ENCODE data around the gene SFR1.

The SFR1 gene

DNA sequence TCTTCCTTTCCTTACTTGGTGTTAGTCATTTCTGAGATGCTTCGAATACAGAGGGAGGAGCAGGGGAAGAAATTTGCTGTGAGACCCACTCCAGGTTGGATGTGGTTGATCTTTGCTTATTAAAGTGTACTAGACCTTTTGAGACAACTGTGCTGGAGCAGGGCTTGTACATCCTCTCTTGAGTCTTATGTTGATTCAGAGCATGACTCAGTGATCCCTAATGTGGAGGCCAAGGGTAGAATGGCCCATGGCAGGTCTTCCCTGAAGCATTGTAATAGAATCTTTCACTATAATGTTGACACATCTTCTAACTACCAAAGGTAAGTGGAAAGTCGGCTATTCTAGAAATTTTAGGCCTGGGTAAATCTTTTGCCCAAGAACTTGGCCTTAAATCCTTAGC is 17.0 kb upstream of the SFR1 start:
- DNase-seq (ENCODE audit: low read depth, low spot score) = no peak

DNA sequence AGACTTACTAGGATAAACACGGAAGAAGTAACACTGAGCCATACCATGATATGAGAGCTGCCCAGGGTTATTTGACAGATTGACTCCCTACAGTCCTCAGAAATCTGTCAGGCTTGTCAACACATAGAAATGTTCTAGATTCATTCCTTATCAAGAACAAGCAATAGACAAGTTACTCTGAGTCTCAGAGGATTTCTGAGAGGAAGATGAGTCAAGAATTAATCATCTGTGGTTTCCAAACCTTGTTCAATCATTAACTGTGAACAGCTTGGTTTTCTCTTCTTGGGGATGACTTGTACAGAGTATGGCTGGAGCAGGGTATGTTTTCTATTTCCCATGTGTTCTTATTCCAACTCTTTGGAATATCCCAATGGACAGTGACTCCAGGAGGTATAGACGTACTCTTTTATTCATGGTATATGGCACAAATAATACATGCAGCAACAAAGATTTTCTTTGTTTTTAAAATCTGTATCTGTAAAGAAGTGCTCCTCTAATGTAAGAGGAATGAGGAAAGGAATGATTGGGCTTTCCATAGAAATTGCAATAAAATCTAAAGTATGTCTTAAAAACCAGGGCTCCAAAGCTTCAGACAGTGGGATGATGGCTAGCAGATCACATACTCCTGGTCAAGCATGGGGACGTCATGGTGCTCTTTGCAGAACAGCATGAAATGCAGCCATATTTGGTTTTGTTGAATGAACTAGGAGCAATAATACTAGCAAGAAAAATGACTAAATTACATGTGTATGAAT is 11.9 kb upstream of the SFR1 start:
- DNase-seq (ENCODE audit: low read depth, low spot score) = no peak

DNA sequence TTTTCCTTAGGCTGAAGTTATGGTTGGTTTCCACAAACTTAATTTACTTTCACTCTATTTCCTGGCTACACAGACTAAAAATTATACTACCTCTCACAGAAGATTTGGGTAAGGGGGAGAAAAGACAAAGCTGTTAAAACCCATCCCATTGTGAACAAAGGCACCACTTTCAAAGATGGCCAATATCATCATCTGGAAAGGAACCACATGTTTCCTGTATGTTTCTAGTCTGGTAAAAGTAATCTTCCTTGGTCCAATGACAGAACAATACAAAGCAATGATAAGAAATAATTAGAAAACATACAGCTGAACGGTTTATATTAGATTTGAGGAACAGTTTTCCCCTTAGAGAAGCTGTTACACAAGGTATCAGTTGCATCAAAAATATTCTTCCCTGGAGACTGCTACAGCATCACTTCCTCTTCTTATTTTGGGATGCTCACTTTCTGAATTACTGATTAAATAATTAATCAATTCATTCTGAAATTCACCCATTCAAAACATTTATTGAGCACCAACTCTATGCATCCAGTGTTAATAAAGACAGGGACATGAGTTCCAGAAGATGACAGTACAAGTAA is 8.5 kb upstream of the SFR1 start:
- DNase-seq (ENCODE audit: low read depth, low spot score) = no peak

DNA sequence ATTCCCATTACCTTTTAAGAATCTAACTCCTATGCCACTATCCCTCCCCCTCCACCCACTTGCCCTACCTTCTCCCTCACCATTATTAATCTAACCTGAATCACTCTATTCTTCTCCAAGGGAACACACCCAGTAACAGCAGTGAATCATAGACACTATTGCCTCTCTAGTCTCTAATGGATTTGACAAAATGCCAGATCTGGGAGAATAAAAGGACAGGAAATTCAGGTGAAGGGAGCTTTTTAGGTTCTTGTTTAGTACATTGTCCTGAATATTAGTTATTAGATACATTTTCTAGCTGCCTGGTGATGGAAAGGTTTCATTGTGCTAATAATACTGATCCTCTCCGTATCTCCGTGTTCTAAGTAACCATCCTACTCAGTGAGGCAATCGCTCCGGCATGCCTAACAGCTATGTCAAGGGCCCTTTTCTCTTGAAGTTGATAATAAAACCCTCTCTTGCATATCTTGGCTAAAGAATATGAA is 4.1 kb upstream of the SFR1 start:
- peak; percentile 39 for DNase-seq (ENCODE audit: low read depth, low spot score)

DNA sequence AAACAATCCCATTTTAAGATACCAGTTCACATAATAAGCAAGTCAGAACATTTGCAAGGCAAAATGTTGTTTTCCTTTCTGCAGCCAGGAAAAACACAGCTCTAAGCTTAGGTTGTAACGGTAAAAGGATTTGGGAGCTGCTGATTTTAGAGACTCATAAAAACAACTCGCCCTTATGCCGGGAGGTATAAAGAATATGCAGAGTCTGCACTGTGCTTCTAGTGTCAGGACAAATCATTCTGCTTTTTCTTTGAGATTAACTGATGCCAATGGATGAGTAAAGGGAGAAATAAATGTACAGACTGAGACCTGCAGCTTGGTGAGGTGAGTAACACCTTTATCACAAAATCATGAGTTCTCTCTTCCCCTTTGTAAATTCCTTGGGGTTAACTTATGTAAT is 2.0 kb upstream of the SFR1 start:
- peak; percentile 42 for DNase-seq (ENCODE audit: low read depth, low spot score)

DNA sequence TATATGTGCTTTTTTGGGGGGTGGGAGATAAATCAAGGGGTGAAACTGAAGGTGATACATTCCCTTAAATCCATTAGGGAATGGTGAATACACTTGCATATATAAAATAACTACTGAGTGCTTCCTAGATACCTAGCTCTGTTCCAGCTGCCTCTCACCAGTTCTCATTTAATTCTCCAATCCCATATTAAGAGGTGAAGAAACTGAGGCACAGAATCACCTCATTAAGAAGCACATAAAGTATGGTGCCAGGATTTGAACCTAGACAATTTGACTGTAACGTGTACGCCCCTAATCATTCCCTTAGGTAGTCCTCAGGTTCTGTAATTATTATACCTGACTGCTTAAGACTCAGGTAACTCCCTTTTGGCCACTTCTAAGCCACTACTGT is 1.5 kb upstream of the SFR1 start:
- DNase-seq (ENCODE audit: low read depth, low spot score) = no peak

DNA sequence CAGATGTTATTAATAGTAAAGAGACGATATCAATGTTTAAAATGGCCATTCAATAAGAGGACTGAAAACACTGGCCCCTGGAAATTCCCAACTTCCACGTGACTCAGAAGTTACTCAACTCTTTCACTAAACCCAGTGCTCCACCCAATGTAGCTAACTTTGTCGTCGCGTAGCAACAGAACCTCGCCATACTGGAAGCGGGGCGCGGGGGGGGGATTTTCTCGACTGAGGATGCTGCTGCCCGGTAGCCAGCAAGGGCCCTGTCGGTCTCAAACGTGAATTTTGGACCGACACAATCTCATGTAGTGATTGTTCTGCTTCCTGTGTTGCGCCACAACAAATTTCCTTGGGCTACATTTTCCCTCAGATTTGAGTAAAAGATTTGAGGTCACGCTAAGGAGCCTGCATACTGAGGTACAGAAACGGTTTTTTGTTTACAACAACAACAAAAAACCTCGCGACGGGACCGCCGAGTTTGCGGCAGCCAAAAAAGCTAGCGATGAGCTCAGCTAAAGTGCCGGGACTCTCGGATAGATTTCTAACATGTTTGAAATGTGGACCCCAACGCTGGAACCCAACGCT is 977 bp upstream of the SFR1 start:
- DNase-seq (ENCODE audit: low read depth, low spot score) = peak; percentile 96

DNA sequence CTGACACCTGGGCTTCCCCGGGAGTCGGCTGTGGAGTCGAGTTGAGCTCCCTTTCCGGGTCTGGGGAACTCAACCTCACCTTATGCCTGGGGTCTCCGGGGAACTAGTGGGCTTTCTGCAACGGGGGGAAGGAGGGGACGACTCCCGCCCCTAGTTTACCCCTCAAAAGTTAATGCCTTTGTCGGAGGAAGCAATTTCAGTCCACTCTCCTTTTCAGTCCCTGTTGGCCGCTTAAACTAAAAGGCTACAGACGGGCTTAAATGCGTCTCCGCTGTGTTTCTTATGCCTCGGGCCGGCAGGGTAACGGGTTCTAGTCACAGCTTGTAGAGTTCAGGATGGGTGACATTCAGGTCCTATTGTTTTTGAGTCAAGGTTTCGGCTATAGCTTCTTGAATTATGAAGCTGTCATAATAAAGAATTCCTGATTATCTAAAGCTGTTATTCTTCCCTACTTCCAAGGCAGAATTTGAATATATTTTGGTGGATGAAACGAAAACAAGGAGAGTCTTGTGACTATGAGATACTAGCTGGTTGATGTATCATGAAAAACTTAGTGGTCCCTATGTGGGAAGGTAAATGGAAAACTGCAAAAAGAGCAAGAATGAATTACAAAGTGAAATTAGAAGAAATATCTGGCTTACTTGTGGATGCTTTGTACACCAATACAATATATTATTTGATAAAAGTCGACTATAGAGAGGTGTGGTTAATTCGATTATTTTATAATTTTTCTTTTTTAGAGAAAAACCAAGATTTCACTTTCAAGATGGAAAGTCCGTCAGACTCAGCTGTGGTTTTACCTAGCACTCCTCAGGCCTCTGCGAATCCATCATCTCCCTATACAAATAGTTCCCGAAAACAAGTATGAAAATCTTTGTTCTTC is 495 bp downstream of the SFR1 start:
- DNase-seq (ENCODE audit: low read depth, low spot score) = no peak

DNA sequence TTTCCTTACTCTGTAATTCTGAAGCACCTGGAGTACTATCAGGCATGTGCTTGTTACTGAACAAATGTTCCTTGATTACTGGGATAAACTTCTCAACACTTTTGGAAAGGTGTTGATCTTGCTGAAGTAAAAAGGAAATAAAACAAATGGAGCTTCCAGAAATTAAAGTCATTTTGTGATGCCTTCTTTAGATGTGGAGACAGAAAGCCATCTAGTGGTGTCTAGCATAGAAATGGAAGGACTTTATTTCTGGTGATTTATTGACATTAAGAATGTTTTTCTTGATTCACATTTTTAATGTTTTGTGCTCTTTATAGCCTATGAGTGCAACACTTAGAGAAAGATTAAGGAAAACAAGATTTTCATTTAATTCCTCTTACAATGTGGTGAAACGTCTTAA is 1.4 kb downstream of the SFR1 start:
- peak; percentile 24 for DNase-seq (ENCODE audit: low read depth, low spot score)

DNA sequence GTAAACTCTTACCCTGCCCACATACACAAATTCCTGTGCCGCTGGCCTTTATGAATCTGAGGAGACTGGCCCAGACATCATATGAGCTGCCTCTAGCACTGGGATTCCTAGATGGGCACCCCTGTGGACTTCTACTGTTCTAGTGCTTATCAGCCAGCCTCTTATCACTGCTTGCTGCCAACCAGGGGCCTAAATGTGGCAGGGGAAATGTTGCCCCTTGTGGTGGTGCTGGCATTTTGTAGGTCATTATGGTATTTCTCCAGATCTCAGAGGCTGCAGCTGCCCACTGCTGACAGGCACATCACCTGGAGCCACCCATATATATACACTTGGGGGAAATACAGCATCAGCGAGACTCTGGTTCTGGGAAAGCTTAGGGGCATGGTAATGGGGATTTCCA is 5.4 kb downstream of the SFR1 start:
- peak; percentile 30 for DNase-seq (ENCODE audit: low read depth, low spot score)

DNA sequence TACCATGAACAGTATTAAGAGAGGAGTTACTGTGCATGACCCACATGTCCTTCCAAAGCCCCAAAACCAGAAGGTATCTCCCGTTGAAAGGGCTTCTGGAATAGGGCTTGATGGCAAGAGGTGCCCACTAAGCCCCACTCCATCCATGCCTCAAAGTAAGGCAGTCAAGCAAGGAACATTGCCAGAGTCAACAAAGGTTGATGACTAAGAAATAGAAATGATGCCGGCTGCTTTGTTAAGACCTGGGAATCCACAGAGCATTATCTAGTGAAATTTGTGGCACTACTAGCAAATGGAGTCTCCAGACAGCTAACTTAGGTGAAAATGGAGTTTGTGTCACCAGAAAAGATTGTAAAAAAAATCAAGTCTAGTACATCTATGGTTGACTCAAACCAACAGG is 6.2 kb downstream of the SFR1 start:
- DNase-seq (ENCODE audit: low read depth, low spot score) = peak; percentile 42

DNA sequence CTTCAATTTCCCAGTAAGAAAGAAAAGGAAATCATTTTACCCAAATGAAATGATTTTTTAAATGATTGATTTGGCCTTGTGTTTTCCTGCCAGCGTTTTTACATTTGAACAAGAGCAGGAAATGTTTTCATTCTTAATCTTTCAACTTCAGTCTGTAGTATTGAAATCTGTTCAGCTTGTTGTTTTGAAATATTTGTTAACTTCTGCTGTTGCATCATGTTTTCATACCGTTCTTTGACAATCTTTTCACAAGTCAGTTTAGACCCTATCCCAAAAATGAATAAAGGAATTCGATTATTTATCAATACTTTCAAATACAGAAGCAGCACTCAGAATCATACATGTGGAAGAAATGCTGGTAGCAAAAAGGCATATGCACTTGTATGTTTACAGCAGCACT is 8.1 kb downstream of the SFR1 start:
- no peak for DNase-seq (ENCODE audit: low read depth, low spot score)

DNA sequence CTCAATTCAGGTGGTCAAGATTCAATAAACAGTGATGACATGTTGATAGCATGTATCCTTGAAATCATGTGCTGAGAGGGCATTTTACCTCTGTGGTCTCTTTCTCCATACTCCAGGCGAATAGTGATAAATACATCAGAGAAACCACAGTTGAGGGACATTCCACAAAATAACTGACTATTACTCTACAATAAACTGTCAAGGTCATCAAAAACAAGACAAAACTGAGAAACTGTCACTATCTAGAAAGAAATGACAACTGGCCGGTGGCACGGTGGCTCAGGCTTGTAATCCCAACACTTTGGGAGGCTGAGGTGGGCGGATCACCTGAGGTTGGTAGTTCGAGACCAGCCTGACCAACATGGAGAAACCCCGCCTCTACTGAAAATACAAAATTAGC is 16.2 kb downstream of the SFR1 start:
- DNase-seq (ENCODE audit: low read depth, low spot score) = no peak

DNA sequence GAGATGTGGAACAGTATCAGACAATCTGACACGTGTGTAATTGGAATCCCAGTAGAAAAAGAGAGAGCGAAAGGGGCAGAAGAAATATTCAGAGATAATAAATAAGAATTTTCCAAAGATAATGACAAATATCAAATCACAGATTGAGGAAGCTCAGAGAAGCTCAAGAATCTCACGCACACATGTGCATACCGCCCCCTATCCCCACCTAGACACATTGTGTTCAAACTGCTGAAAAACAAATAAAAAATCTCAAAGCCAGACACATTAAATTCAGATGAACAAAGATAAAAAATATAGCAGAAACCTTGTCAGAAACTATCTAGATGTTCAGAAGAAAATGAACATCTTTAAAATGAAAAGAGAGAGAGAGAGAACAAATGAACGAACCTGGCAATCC is 17.2 kb downstream of the SFR1 start:
- DNase-seq (ENCODE audit: low read depth, low spot score) = no peak

DNA sequence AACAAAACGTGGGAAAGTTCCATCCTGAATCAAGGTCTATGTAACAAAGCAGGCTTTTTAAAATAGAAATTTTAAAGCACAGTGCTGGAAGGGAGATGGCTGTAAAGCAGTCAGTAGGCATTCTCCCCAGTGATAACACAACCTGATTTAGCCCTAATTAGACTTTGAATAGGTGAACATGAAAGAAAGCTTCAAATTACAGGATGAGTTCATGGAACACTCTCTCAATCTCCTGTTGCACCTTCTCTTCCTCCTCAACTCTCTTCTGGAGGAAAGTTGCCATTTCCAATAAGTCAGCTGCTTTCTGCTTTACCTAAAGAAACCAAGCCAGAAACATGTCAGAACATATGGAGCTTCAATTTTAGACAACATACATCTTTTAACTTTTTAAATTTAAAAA is 20.1 kb downstream of the SFR1 start:
- no peak for DNase-seq (ENCODE audit: low read depth, low spot score)

DNA sequence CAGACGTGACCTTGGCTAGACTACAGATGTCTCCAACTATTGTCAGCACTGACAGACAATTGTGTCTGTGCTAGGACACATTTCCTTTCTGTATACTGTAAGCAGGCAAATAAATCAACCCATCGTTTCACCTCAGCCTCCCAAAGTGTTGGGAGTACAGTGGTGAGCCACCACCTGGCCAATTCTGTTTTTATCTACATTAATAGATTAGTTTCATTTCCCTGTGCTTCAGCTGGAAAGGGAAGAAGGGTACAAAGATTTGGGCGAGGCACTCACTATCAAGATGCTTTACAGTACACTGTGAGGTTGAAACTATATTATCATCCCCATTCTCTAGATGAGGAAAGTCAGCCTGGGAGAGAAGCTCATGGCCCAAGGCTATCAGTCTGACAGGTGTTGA is 21.9 kb downstream of the SFR1 start:
- DNase-seq (ENCODE audit: low read depth, low spot score) = no peak

DNA sequence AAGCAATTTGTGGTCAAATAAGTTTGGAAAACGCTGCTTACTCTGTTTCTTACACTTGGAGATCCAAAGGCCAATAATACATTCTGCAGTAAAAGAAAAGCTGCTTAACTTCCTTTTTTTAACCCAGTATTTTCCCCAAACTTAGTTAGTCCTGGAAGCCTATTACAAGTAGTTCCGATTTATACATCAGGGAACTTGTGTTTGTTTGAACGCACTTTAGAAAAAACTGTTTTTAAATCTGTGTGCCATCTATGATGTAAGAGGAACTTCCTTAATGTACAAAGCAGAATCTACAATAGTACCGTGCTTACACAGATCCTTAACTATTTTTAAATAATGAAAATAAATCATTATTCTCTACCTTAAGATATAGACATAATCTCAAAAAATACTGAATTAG is 23.0 kb downstream of the SFR1 start:
- no peak for DNase-seq (ENCODE audit: low read depth, low spot score)

DNA sequence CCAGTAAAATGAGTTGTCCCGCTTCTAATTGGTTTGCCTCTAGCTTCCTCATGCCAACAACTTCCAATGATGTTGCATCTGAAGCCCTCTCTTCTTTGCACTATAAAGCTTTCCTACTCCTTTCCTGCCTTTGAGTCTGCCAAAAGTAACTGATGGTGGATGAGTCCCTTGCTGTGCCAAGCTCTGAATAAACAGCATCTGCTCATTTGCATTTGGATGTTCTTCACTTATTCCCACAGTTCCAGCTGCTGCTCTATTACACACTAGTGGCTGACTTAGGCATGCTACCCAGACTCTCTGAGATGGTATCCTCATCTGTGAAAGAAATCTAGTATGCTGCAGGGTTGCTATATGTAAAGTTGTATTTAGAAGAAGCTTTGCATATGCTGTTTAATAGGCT is 24.9 kb downstream of the SFR1 start:
- no peak for DNase-seq (ENCODE audit: low read depth, low spot score)

DNA sequence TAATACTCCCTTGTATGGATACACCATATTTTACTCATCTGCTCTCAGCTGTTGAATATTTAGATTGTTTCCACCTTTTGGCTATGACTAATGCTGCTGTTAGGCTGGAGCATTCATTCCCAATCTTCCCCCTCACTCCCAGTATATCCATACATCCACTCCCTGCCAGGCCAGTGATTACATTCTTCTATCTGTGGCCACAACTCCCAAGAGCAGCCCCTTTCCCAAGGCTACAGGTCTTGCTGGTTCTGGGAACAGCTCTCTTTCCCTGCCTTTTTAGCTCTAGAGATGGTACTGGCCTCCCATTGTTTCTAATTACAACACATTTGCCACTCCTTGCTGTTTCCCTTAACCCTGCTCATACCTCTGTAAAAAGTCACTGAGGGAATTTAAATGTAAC is 28.2 kb downstream of the SFR1 start:
- DNase-seq (ENCODE audit: low read depth, low spot score) = no peak

DNA sequence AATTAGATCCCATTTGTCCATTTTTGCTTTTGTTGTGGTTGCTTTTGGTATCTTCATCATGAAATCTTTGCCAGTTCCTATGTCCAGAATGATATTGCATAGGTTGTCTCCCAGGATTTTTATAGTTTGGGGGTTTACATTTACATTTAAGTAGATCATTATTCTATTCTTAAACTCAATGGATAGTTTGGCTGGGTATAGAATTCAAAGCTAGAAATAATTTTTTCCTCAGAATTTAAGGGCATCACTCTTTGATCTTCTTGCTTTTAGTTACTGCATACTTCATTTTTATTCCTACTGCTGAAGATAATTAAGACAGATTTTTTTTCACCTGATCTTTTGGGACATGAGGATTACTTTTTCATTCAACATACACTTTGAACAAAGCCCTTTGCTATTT is 29.8 kb downstream of the SFR1 start:
- no peak for DNase-seq (ENCODE audit: low read depth, low spot score)

DNA sequence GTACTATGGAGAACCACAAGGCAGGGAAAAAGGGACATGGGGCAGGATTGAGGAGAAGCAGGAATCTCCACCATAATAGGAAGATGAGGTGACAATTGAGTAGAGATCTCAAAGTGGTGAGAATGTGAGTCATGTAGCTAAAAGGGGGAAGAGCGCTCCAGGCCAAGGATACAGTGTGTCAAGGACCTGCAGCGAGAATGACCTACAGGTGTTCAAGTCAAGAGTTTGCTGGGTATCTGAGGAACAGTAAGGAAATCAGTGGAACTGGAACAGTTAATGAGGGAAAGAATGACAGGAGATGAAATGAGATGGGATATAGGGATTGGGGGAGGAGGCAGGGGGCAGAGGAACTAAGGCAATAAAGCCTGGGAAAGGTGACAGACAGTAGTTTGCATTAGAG is 33.6 kb downstream of the SFR1 start:
- no peak for DNase-seq (ENCODE audit: low read depth, low spot score)

DNA sequence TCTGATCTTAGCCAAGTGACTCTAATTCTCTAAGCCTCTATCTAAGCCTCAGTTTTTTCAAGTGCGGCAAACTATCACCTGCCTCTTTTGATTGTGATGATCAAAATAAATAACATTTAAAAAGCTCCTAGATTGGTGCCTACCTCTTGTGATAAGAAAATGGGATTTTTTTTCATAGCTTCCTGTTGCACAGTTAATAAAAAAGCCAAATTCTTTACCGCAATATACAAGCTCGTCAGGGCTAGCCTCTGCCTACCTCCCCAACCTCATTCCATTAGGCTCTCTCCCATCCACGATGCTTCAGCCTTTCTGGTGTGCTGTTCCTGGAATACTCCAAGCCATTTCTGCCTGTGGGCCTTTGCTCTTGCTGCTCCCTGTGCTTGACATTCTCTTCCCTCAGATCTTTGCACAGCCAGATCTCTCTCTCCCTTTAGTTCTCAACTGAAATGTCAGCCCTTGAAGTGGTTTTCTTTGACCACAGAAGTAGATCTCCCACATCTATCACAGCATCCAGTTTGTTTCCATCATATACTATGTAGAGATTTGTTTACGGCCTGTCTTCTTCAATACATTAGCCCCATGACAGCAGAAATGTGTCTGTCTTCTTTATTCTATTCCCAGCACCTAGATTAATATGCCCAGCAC is 48.8 kb downstream of the SFR1 start:
- no peak for DNase-seq (ENCODE audit: low read depth, low spot score)

Data from astrocyte of the hippocampus (primary cell).